SW 1271 (cell line): ENCODE results near the gene KL.

Experiments used
- DNase-seq, 2 experiments: peaks; one replicate each; lab custom pipeline; 2025; lab: John Stamatoyannopoulos, UW

The KL gene

DNA sequence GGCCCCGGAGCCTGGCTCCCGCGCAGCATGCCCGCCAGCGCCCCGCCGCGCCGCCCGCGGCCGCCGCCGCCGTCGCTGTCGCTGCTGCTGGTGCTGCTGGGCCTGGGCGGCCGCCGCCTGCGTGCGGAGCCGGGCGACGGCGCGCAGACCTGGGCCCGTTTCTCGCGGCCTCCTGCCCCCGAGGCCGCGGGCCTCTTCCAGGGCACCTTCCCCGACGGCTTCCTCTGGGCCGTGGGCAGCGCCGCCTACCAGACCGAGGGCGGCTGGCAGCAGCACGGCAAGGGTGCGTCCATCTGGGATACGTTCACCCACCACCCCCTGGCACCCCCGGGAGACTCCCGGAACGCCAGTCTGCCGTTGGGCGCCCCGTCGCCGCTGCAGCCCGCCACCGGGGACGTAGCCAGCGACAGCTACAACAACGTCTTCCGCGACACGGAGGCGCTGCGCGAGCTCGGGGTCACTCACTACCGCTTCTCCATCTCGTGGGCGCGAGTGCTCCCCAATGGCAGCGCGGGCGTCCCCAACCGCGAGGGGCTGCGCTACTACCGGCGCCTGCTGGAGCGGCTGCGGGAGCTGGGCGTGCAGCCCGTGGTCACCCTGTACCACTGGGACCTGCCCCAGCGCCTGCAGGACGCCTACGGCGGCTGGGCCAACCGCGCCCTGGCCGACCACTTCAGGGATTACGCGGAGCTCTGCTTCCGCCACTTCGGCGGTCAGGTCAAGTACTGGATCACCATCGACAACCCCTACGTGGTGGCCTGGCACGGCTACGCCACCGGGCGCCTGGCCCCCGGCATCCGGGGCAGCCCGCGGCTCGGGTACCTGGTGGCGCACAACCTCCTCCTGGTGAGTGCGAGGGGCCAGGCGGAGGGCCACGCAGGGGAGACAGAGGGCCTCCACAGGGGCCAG, at the start of gene KL:
Gene KL, plus strand, starts transcription at position 10 of the 909 bp plus-strand sequence. Its CDS starts 18 bp downstream, at position 28.
- DNase-seq, result no peak

DNA sequence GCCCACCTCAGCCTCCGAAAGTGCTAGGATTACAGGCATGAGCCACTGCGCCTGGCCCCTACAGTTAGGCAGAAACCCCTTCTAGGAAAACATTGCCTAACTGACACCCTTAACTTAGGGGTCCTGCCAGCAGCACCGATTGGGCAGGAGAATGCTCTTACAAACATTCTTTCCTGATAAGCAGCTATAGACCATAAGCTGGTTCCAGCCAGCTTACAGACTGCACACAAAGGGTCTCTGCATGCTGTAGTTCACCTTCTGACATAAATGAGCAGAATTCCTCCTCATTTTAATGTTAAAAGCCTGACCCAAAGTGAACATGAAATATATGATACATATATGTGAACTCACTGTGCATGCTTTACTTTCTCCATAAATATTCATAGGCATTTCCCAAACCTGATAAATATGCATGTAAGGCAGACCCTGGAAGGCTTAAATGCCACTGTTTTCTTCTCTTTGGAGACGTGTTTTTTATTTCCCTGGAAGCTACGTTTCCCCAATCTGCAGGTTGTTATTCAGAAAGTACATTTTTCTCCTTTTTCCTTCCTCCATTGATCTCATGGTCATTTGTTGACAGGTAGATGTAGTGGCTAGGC, 48.5 kb upstream of the KL start:
- no peak for DNase-seq

DNA sequence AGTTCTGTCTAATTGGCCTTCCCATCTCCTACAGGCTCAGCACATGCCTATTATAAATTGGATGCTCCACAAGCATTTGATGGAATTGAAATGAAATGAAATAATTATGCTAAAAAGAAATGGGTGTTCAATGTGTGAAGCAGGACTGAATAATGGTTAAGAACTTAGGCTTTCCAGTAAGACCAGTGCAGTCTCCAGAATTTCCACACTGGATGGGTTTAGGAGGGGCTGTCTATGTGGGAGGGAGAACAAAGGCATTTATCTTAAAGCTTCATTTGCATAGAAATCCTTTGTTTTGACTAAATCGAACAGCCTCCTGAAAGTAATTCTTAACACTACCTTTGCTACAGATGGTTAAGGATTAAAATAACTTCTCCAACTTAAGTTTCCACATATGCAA, 47.9 kb upstream of the KL start:
- DNase-seq, result no peak

DNA sequence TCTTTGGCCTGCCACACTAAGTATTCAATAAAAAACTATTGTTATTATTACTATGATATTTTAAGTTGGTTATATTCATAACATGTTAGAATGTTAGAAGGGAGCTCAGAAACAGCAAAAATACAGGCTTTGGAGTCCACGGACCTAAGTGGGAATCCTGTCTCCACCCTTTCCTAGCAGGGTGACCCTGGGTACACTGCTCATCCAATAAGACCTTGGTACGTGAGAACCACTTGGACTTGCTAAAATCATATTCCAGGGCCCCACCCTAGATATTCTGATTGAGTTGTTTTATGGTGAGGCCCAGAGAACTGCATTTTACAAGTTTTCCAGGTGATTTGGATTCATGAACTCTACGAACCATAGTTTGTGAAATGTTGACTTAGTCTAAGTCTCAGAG, 47.4 kb upstream of the KL start:
- DNase-seq, result no peak

DNA sequence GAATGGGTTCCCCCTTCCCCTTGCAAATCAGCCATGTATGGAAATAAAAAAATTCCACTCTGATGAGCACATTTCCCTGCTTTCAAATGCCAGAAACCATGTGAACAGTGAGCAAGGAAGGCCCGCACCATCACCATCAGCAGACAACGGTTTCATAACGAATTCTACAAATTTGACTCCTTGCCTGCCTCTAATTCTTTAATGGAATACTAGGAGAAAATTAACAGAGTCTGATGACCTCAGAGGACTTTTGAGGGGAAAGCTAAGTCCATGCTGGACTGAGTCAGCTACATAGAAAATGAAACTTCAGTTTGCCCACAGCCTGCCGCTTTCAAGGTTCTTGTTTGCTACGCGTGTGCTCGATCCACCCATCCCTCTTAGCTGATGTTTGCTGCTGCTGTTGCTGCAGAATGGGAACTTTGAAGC, 46.7 kb upstream of the KL start:
- no peak for DNase-seq

DNA sequence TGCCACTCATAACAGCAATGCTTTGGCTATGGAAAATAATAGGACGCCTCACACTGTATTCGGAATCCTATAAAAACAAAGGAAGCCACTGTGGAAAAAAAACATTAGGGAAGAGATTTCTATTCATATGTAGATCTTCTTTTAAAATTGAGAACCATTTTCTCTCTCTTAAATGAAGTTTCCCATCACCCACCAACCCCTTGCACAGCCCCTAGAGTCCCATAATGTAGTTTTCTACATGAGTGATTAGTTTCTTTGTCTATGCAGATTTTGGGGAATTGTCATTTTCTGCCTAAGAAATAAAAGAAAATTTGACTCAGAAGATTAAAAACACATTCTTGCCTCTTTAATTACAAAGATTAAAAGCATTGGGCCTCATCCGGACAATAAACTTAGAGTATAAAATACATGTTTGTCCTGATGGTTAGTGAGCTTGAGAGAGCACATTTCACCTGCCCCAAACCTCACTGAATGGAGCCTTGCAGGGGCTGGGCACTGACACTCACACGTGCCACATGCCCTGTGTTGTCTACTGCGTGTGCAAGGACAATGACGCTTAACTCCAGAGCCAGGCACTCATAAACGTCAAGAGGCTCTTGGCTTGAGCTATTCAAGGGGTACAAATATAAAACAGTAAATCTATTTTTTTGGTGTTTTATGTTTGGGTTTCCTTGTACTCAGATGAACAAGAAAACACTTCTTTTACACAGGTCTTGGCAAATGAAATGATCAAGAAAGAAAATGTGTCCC, 40.0 kb upstream of the KL start:
- no peak for DNase-seq

DNA sequence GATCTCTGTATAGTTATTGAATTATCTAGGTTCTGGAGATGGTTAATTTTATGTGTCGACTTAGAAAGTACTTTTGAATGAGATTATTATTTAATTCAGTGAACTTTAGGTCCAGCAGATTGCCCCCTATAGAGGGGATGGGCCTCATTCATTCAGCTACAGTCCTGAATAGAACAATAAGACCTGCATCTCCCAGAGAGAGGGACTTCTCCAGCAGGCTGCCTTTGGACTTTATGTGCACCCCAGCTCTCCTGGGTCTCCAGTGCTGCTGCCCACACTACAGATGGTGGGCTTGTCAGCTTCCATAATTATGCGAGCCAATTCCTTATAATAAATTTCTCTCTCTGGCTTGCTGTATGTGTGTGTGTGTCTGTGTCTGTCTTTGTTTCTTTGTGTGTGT, 39.3 kb upstream of the KL start:
- no peak for DNase-seq

DNA sequence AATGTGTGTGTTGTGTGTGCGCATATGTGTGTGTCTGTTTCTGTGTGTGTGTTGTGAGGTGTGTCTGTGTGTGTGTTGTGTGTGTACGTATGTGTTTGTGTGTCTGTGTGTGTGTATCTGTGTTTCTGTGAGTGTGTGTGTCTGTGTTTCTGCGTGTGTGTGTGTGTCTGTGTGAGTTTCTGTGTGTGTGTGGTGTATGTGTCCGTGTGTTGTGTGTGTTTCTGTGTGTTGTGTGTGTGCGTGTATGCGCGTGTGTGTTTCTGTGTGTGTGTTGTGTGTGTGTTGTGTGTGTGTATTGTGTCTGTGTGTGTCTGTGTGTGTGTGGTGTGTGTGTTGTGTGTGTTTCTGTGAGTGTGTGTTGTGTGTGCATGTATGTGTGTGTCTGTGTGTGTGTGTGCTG, 38.9 kb upstream of the KL start:
- DNase-seq, result no peak

DNA sequence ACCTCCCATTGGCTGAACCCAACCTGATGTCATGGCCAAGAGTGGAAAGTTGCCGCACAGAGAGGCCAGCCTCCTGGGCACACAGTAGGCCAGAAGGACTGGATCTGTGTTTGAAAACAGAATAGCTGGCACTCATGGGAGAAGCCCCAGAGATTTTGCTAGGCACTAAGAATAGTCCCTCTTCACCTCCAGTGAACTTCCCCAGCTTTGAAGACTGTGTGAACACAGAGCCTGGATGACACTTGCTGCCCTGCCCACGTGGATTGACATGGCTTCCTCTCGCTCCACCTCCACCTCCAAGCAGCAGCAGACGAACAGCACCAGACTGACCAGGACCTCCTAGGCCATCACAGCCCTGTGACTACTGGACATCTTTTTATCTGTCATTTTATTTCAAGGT, 37.9 kb upstream of the KL start:
- DNase-seq, result no peak

DNA sequence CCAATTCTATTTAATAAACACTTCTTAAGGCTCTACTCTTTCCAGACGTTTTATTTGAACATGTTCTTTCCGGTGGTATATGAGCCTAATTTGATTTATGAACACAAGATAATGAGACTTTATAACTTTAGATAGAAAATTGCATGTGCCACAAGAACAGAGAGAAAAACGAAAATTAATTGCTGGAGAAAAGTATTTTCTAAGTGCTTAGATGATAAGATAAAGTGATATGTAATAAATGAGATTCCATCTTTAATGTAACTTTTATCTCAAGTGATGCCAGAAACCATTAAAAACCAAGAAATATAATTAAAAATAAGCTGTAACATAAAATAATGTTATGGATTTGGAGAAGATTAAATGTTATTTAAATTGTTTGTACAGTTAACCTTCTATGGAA, 33.2 kb upstream of the KL start:
- no peak for DNase-seq

DNA sequence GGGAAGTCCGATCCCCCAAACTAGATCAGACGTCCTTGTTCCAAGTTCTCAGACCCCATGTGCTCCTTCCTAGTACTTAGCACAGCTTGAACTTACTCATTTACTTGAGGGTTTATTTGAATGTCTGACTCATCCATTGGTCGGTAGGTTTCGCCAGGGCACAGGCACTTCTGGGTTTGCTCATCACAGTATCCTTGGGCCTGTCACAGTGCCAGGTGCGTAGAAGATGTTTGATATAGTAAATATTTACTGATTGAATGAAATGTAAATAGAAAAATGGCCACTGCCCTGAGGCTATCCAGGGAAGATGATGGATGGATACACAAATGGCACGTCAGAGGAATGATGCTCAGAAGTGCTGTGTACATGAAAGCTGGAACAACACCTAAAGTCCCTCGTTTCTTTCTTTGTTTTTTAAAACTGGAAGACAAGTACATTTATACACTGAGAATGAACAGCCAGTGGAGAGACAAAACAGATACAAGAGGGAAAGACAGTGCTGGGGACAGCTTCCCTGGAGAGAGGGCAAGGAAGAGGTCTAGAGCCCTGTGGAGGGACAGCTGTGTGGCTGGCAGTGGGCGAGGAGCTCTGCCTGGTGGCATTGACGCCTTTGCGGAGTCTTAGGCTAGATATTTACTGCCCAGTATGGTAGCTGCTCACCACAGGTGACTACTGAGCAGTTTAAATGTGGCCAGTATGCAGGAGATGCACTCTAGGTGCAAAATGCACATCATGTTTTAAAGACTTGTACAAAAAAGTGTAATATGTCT, 31.2 kb upstream of the KL start:
- no peak for DNase-seq

DNA sequence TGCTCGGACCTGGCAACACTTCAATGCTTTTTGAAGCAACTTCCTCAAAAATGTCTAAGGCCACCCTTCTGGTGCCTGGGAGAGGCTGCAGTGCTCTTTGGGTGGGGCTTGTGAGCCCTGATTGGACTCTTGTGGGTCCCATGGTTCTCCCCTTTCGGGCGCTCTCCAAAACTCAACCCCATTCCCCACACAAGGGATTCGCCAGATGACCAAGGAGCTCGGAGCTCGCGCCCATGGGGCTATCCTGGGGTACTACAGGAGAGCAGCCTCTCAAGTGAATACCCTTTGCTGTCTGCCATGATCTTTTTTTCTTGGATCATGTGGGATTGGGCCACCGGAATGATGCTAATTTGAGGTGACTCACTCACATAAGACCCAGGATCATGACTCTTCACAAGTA, 29.7 kb upstream of the KL start:
- no peak for DNase-seq

DNA sequence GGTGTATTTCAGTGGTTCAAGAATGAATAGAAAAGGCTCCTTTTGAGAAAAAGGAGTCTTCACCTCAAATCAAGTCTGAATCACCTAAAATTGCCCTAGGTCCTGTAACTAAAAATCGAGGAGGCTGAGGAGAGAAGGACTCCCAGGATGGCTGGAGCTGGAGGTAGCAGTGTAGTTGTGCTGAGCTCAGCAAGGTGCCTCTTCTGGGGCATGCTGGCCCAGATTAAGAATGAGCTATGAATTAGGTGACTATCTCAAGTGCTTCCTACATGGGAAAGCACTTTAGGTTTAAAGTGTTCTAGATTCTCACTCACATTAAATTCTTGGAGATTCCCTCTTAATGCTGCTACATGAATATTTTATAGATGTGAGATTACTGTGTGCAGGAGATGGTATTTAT, 28.8 kb upstream of the KL start:
- no peak for DNase-seq

DNA sequence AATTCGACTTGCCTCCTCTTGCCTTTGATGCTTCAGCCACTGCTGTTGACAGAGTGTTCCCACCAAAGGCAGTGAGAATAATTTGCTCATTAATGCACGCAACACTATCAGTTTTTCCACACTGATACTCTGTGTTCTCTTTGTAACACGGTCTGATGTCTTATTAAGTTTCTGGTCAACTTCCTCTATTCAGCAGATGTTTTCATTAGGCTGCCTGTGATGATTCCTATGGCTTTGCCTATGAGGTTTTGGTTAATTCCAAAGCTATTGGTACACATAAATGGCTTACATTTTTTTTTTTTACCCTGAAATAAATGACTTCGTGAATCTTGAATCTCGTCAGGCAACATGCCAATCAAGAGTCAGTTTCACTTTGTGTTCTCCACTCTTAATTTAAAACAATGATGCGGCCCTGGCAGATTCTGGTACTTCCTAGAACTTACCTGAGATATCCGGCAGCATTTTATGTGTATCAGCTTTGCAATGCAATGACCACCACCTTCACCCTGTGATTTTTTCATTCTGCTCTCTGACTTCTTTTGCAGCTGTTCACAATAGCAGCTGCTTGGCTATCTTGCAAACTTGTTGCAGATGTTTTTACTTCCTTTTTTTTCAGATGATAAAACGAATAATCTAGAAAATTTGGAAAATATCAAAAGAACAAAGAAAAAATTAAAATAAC, 27.5 kb upstream of the KL start:
- DNase-seq, result no peak

DNA sequence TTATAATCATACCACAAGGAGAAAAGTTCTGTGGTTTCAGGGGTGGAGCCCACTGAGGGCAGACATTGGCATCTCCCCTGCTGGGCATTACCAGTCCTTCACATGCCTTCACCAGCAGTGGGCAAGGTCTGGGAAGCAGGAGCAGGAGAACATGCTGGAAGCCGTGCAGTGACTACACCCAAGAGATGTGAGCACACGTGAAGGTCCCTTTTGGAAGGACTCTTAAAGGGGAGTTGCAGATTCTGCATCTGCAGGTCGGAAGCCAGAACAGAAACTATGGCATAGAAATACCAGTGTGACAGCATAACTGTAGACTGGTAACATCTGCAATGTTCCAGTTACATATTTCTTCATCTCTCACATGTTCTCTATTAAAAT, 26.9 kb upstream of the KL start:
- no peak for DNase-seq

DNA sequence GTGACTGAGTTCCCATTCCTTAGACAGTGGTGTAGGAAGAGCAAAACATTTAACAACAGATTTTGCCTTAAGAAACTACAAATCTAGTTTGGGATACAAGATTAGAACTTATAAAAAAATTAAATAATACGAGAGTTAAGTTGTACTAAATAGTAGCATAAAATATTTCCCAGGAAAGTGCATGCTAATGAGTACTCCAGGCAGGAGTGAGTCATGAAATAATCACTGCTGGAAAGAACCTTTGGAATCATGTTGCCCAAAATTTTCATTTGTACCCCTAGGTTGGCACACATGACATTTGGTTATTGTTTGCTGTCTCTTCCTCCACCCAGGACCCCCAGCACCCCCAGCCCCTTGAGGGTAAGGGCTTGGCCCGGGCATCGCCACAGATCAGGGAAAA, 26.3 kb upstream of the KL start:
- no peak for DNase-seq

DNA sequence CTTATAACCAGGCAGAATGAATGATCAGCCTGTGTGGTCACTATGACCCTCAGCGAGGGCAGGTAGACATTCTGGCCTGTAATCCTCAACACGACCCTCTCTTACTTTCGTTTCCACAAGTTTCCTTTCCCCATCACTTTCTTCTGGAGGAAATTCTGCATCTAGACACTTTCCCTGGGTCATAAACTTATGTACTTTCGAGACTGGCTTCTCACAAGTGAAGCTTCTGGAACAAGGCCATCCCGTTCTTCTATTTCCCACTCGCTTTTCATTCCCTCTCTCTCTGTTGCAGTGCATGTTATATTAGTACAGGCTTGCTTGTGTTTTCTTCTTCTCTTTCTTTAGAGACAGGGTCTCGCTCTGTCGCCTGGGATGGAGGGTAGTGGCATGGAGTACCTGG, 23.1 kb upstream of the KL start:
- no peak for DNase-seq

DNA sequence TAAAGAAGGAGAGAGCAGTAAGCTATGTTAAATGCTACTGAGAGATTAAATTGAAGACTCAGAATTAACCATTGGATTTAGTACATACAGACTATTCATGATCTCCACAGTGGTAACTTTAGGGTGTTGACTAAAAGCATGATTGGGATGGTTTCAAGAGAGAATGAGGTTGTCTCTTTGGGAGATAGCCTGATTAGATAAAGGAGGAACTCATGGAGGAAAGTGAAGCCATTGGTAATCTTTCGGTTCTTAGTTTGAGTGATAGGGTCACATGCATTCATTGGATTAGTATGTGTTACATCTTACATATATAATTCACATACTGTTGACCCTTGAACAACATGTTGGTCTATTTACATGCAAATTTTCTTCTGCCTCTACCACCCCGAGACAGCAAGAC, 18.8 kb upstream of the KL start:
- DNase-seq, result no peak

DNA sequence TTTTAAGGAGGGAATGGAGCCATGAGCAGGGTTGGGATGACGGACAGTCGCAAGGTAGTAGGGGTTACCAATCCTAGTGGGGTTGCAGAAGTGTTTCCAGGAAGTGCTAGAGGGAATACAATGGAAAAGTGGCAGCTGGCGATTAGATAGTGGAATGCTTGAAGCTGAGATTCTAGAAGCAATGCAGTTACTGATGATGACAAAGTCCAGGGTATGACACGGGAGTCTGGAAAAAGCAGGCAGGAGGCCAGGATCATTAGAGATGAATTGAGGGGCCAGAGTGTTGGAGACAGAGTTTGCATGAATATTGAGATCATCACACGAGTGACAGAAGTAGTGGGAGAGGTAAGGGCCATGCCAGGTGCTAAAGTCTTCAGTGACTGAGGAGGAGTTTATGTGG, 17.3 kb upstream of the KL start:
- no peak for DNase-seq

DNA sequence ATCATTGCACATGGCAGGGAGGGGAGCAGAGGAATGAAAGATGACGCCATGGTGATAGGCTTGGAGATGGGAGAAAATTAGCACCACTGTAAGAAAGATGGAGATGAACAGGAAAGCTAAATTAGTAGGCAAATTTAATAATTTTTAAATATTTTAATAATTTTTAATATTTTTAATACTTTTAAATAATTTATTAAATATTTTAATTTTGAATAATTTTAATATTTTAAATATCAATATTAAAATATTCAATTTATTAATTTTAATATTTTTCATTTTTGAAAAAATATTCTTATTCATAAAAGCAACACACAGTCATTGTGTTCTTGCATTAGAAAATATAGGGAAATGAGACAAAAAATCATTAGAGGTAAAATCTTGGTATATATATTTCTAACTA, 15.9 kb upstream of the KL start:
- no peak for DNase-seq

DNA sequence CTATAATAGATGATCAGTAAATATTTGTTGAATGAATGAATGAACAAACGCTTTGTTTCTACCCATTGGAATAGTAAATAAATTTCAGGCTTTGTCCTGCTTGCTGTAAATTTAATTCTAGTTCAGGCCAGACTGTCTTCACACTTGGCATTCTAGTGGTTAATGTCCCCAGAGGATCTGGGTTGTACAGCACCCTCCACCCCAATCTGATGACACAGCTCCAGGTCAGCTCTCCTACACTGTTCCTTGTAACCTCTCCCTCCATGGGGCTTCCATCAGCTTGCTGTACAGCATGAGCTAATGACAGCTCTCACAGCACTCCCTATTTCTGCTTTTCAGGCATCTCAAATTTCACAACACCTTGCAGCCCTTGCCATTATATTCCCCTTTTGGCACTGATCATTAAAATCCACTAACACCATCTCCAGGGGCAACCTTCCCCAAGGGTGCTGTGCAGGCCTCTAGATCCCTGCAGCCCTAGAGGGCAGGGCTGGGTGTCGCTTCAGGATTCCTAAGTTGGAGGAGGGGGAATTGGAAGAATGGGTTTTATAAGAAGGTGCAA, 12.7 kb upstream of the KL start:
- no peak for DNase-seq
